Jurkat, Clone E6-1 (cell line): Measurements from ENCODE around the gene NR2C1.

Source experiments
- DNase-seq: peaks from one replicate; pipeline ENCODE4 v3.0.0-alpha.2; 2011; ENCODE audit warnings: low read depth, low spot score
- H3K4me3 ChIP-seq: 2 replicates; pipeline ENCODE4 v1.5.1; 2011; ENCODE audit warnings: mild to moderate bottlenecking, low read length, control low read depth, moderate library complexity

The NR2C1 gene

GRCh38 chr12:95089462-95089861 lies 16.0 kb upstream of the NR2C1 start:
- H3K4me3 ChIP-seq: no peak overlapping the region
- no peak for DNase-seq

- no peak overlapping the region for H3K4me3 ChIP-seq
Observed at GRCh38 chr12:95088379-95088778, 15.0 kb upstream of the NR2C1 start.

GRCh38 chr12:95085612-95086011 lies 12.2 kb upstream of the NR2C1 start:
- no peak overlapping the region for H3K4me3 ChIP-seq
- no peak for DNase-seq

More at GRCh38 chr12:95088379-95088778, 15.0 kb upstream of the NR2C1 start:
- no peak for DNase-seq

GRCh38 chr12:95083938-95084337 lies 10.5 kb upstream of the NR2C1 start:
- no peak for DNase-seq
- H3K4me3 ChIP-seq: no peak overlapping the region

- no peak for DNase-seq
Observed at GRCh38 chr12:95083471-95083870, 10.1 kb upstream of the NR2C1 start.

GRCh38 chr12:95077341-95077740 lies 3.9 kb upstream of the NR2C1 start:
- no peak for DNase-seq
- no peak overlapping the region for H3K4me3 ChIP-seq

More at GRCh38 chr12:95083471-95083870, 10.1 kb upstream of the NR2C1 start:
- no peak overlapping the region for H3K4me3 ChIP-seq

- no peak for DNase-seq
- H3K4me3 ChIP-seq: no peak overlapping the region
Observed at GRCh38 chr12:95074766-95075165, 1.3 kb upstream of the NR2C1 start.

- H3K4me3 ChIP-seq: peak overlapping the region; percentile 91
- no peak for DNase-seq
Observed at GRCh38 chr12:95073698-95074520, 491 bp upstream of the NR2C1 start.

GRCh38 chr12:95070378-95070777 lies 3.0 kb downstream of the NR2C1 start:
- H3K4me3 ChIP-seq: no peak overlapping the region
- DNase-seq: no peak

- no peak for DNase-seq
- H3K4me3 ChIP-seq: no peak overlapping the region
Observed at GRCh38 chr12:95066091-95066855, 7.1 kb downstream of the NR2C1 start.

GRCh38 chr12:95060951-95061350 lies 12.5 kb downstream of the NR2C1 start:
- DNase-seq: no peak
- H3K4me3 ChIP-seq: no peak overlapping the region

- no peak for DNase-seq
Observed at GRCh38 chr12:95059984-95060383, 13.4 kb downstream of the NR2C1 start.

GRCh38 chr12:95057424-95057823 lies 16.0 kb downstream of the NR2C1 start:
- no peak overlapping the region for H3K4me3 ChIP-seq
- DNase-seq: no peak

More at GRCh38 chr12:95059984-95060383, 13.4 kb downstream of the NR2C1 start:
- no peak overlapping the region for H3K4me3 ChIP-seq

- DNase-seq: no peak
- no peak overlapping the region for H3K4me3 ChIP-seq
Observed at GRCh38 chr12:95055057-95055456, 18.4 kb downstream of the NR2C1 start.

- H3K4me3 ChIP-seq: no peak overlapping the region
- DNase-seq: no peak
Observed at GRCh38 chr12:95054206-95054605, 19.2 kb downstream of the NR2C1 start.

GRCh38 chr12:95051241-95051640 lies 22.2 kb downstream of the NR2C1 start:
- no peak for DNase-seq
- H3K4me3 ChIP-seq: no peak overlapping the region

GRCh38 chr12:95037906-95038305 lies 35.5 kb downstream of the NR2C1 start:
- H3K4me3 ChIP-seq: no peak overlapping the region
- DNase-seq: no peak

GRCh38 chr12:95034750-95035149 lies 38.7 kb downstream of the NR2C1 start:
- DNase-seq: no peak
- H3K4me3 ChIP-seq: no peak overlapping the region

GRCh38 chr12:95022477-95022876 lies 50.9 kb downstream of the NR2C1 start:
- H3K4me3 ChIP-seq: no peak overlapping the region
- DNase-seq: no peak

- no peak overlapping the region for H3K4me3 ChIP-seq
- no peak for DNase-seq
Observed at GRCh38 chr12:95017482-95017881, 55.9 kb downstream of the NR2C1 start.
